K562 (cell line): ENCODE data around the gene RNF31. TPM values are rescaled to one million over a fixed set of nuclear protein-coding genes. Genes with fewer than 3 reads are reported as not detected.

ENCODE experiments used
- ATAC-seq: fragments of 200-7000 bp; cut with Tn5 transposase; 3 replicates; pipeline ENCODE4 v1.9.1; 2020; ENCODE audit warnings: moderate library complexity
- BruUV-seq: library from RNA; stranded (reverse); fragments of 400-500 nt; replicated peaks from 2 replicates; lab custom pipeline; 2021; lab: Mats Ljungman, UMichigan
- CTCF ChIA-PET: fragments of 300-600 bp; formaldehyde crosslinking; extraction: SDS; loops from one replicate; lab custom pipeline; 2021; ENCODE audit warnings: low intra/inter-chr PET ratio; lab: Yijun Ruan, JAX
- POLR2A ChIA-PET: fragments of 300-600, 350-650 bp; sonication (Branson Sonifier 250); formaldehyde crosslinking; extraction: SDS; loops from one replicate; lab custom pipeline; 2021; ENCODE audit warnings: antibody characterized with exemption, inconsistent platforms; lab: Yijun Ruan, JAX
- DNase-seq, 4 experiments: peaks; one replicate each; pipeline versions ENCODE4 v3.0.0 to v3.0.0-alpha.2; 2011 to 2018; ENCODE audit warnings: low spot score in 3 of 4, mixed read lengths in 3 of 4; ENCODE audit errors: extremely low read depth in 1 of 4
- FAIRE-seq: peaks from 2 replicates; lab custom pipeline; 2011; peaks lifted over from hg19 to GRCh38; lab: Jason Lieb, UNC
- H2AFZ ChIP-seq: 2 replicates; pipeline ENCODE4 v1.6.0; 2011; ENCODE audit warnings: low read depth, low read length, control low read depth, inconsistent platforms
- H3K27ac ChIP-seq: fragments of 200-600 bp; 3 replicates; pipeline ENCODE4 v1.8.0; 2011; ENCODE audit warnings: low read depth, mild to moderate bottlenecking, control low read depth, inconsistent platforms, low read length, moderate library complexity, mixed read lengths; ENCODE audit errors: extremely low read depth
- H3K27me3 ChIP-seq, 2 experiments: fragments of 300-600 bp in 1 of 2; 2 replicates in 1 of 2; 3 replicates in 1 of 2; pipeline versions ENCODE4 v1.6.0 to v1.8.0; 2011; ENCODE audit warnings: inconsistent platforms in 2 of 2, low read length in 2 of 2, mild to moderate bottlenecking in 1 of 2, mixed read lengths in 1 of 2, moderate library complexity in 1 of 2; ENCODE audit not compliant: control insufficient read depth in 2 of 2, insufficient read depth in 2 of 2
- H3K36me3 ChIP-seq: fragments of 300-600 bp; 3 replicates; pipeline ENCODE4 v1.8.0; 2011; ENCODE audit warnings: mild to moderate bottlenecking, low read length, inconsistent platforms; ENCODE audit not compliant: control insufficient read depth, insufficient read depth
- H3K4me1 ChIP-seq, 2 experiments: fragments of 200-600 bp in 1 of 2; replicated peaks in 1 of 2; 2 replicates in 1 of 2; 3 replicates in 1 of 2; pipeline versions ENCODE4 v1.5.1 to v1.8.0; 2011; ENCODE audit warnings: inconsistent platforms in 2 of 2, low read length in 2 of 2, mild to moderate bottlenecking in 1 of 2, mixed read lengths in 1 of 2, moderate library complexity in 1 of 2; ENCODE audit not compliant: control insufficient read depth in 2 of 2, insufficient read depth in 2 of 2
- H3K4me2 ChIP-seq: 2 replicates; pipeline ENCODE4 v1.6.1; 2011; ENCODE audit warnings: low read length, control low read depth, inconsistent platforms, mixed read lengths; ENCODE audit not compliant: insufficient read depth
- H3K4me3 ChIP-seq: fragments of 200-600 bp; sonication (generic), shearing (Covaris generic); 2 replicates; pipeline ENCODE4 v1.5.1; 2016; ENCODE audit warnings: control low read depth, inconsistent platforms
- H3K79me2 ChIP-seq: fragments of 200-600 bp; 3 replicates; pipeline ENCODE4 v1.8.0; 2011; ENCODE audit warnings: low read length, inconsistent platforms; ENCODE audit not compliant: control insufficient read depth, insufficient read depth
- H3K9ac ChIP-seq, 2 experiments: 2 replicates each; pipeline versions ENCODE4 v1.6.0 to v1.6.1; 2011; ENCODE audit warnings: low read depth in 2 of 2, low read length in 2 of 2, control low read depth in 1 of 2, inconsistent platforms in 1 of 2, mild to moderate bottlenecking in 1 of 2, mixed read lengths in 1 of 2; ENCODE audit not compliant: insufficient read depth in 1 of 2
- H3K9me1 ChIP-seq: one replicate; pipeline ENCODE4 v1.6.0; 2011; ENCODE audit warnings: inconsistent platforms, mild to moderate bottlenecking, low read length, moderate library complexity; ENCODE audit not compliant: control insufficient read depth, insufficient read depth
- H3K9me3 ChIP-seq: replicated peaks from 2 replicates; pipeline ENCODE4 v1.5.1; 2011; ENCODE audit warnings: low read depth, low read length, inconsistent platforms; ENCODE audit not compliant: control insufficient read depth, insufficient read depth
- H4K20me1 ChIP-seq: replicated peaks from 2 replicates; pipeline ENCODE4 v1.6.1; 2011; ENCODE audit warnings: low read length, inconsistent platforms, mixed read lengths; ENCODE audit not compliant: control insufficient read depth, insufficient read depth
- CAMTA2 ChIP-seq: fragments of 250-450 bp; sonication (Bioruptor Pico); conservative IDR thresholded peaks from 2 replicates; pipeline ENCODE4 v1.5.1; 2022
- KDM5B ChIP-seq: fragments of 200-600 bp; sonication (generic); IDR thresholded peaks from 2 replicates; pipeline ENCODE4 v1.6.1; 2012; ENCODE audit warnings: low read depth, mild to moderate bottlenecking, moderate library complexity, low read length, control low read depth, inconsistent platforms; ENCODE audit not compliant: insufficient replicate concordance
- MCM2 ChIP-seq: fragments of 450-650 bp; IDR thresholded peaks from 2 replicates; pipeline ENCODE4 v1.6.1; 2017; ENCODE audit warnings: low read depth, mild to moderate bottlenecking
- ZNF449 ChIP-seq: fragments of 250-450 bp; sonication (Bioruptor Pico); IDR thresholded peaks from 2 replicates; pipeline ENCODE4 v1.8.0; 2022; ENCODE audit warnings: moderate library complexity, mild to moderate bottlenecking, inconsistent platforms
- WGBS: fragments of 100-300 bp; shearing (Covaris generic); methylation state at CpG from one replicate; pipeline ENCODE4 v1.1.6; 2016; ENCODE audit warnings: low coverage, mixed read lengths; ENCODE audit not compliant: insufficient coverage; ENCODE audit errors: missing lambda C conversion rate; 5-methylcytosine and 5-hydroxymethylcytosine counted together
- in situ Hi-C: fragments of 300-500 bp; cut with MboI; formaldehyde crosslinking; loops from 4 replicates; pipeline ENCODE4 v1.15.0; 2018; ENCODE audit warnings: inconsistent platforms, mixed read lengths
- intact Hi-C: fragments of 100-400 bp; cut with micrococcal nuclease; formaldehyde crosslinking; loops from 2 replicates; pipeline ENCODE4 v1.14.2; 2022
- polyA plus RNA-seq, 8 experiments: library from polyadenylated mRNA; depleted of rRNA in 4 of 8; stranded (reverse) in 5 of 8; unstranded in 3 of 8; fragments of >200 nt; fragmentation: Nextera tagmentation in 2 of 8; fragmentation: Illumina TruSeq in 1 of 8; extraction: Ambion mirVana in 2 of 8; extraction: Trizol in 1 of 8; gene quantifications; 2 replicates each; pipeline versions ENCODE4 v1.2.1 to v1.2.3, GENCODE V29; 2011 to 2014; ENCODE audit warnings: inconsistent platforms in 1 of 8, missing spikeins in 1 of 8
- total RNA-seq, 7 experiments: library from RNA; depleted of rRNA in 6 of 7; stranded (reverse); fragments of >200 nt in 6 of 7; fragmentation: Illumina TruSeq in 2 of 7; extraction: Trizol in 2 of 7; gene quantifications; 2 replicates each; pipeline versions ENCODE4 v1.2.1 to v1.2.3, GENCODE V29; 2011 to 2021; ENCODE audit warnings: low replicate concordance in 1 of 7

RNF31 gene
- total and polyA plus RNA-seq, 9 of the 15 experiments (the other 6 are each of a cell fraction or from before 2014, with no cell fraction given) = 3.1 to 47.6 (median 19.1) TPM

DNA sequence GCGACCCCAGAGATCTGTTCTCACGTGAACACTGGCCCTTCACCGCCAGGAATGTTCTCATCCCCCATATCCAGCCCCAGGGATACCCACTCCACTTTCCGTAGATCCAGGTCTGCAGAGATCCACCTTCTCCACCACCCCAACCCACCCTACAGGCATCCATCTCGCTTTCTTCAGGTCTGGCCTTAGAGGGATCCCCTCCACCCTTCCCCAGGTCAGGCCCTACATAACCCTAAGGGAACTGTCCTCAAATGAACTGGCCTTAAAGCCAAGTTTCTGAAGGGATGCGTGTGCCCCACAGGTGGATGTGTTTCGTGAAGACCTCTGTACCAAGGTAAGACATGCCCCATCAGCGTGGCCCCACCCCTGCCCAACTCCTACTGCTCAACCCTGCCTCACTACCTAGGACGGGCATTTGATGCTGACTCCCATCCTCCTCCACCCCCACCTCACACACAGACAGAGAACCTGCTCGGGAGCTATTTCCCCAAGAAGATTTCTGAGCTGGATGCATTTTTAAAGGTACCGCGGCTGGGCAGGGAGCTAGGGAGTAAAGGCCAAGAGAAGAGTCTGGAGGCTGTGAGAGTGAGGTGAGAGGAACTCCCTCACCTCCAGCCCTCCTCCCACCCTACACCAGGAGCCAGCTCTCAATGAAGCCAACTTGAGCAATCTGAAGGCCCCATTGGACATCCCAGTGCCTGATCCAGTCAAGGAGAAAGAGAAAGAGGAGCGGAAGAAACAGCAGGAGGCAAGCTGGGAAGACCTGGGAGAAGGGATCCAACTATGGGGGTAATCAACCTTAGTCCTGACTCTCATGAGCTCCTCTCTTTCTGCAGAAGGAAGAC, 10.4 kb upstream of the RNF31 start:
- no TSS peak for BruUV-seq
- no peaks in the 10 kb centered on the region for H3K9me1 ChIP-seq
- no peak overlapping the region for H3K27ac ChIP-seq
- TF ChIP-seq ZNF449 (no peak), KDM5B (peak; percentile 8), MCM2 (no peak), CAMTA2 (CRISPR knock-in tag) (no peak)
- TF ChIP-seq, all 486 proteins: peak for 1
- Histone ChIP-seq H3K9ac (peak overlapping the region; percentile 71 to 93; a peak in 3 of 4 replicates), H3K4me1 (peaks cover 7 to 37% of the 10 kb centered on the region in 2 experiments; a peak in 4 of 5 replicates), H3K79me2 (peaks cover 20% of the 10 kb centered on the region), H3K4me2 (peak overlapping the region; percentile 72), H2AFZ (no peak overlapping the region), H4K20me1 (no peaks in the 10 kb centered on the region; the same call in 1 of the 2 replicates), H3K36me3 (peaks cover 24% of the 10 kb centered on the region), H3K9me3 (no peaks in the 10 kb centered on the region), H3K4me3 (peak overlapping the region; percentile 92), H3K27me3 (no peaks in the 10 kb centered on the region)
- ChIA-PET POLR2A (interaction anchor here (0.9 to 1.8 kb wide), 3 partner anchors 9 to 22 kb away, joined by 4 read pairs; partner anchors contain the start of genes DCAF11, NRL and PSME2), CTCF (no interaction called here)
- WGBS = 23% methylated on average over 9 of the region's 13 CpGs
- FAIRE-seq = no peak
- DNase-seq = no peak
- intact Hi-C loops = no loop called here
- ATAC-seq = no peak
- in situ Hi-C loops = no loop called here
